Spleen (tissue), 11 donors: ENCODE measurements around the gene MB. TPM values are rescaled to one million over a fixed set of nuclear protein-coding genes. Genes with fewer than 3 reads are reported as not detected.
A peak's percentile ranks its signal among the peaks of the same experiment; 100 is the strongest.

Experiments
- DNase-seq: peaks from one replicate; pipeline ENCODE4 v3.0.0-alpha.2; 2020
- H3K27ac ChIP-seq, 8 donors: fragments of 200-600 bp; sonication (generic) in 7 of 8; 1 replicate in 4 of 8; 2 replicates in 4 of 8; pipeline versions ENCODE4 v1.5.0 to v1.8.0; 2016 to 2021; ENCODE audit warnings: inconsistent platforms in 4 of 8, mild to moderate bottlenecking in 4 of 8, moderate library complexity in 1 of 8
- H3K27me3 ChIP-seq, 7 donors: fragments of 200-600 bp; sonication (generic) in 6 of 7; replicated peaks in 1 of 7; 1 replicate in 4 of 7; 2 replicates in 3 of 7; pipeline versions ENCODE4 v1.5.0 to v1.8.0; 2016 to 2021; ENCODE audit warnings: inconsistent platforms in 3 of 7, mild to moderate bottlenecking in 1 of 7
- H3K36me3 ChIP-seq, 6 donors: fragments of 200-600 bp; sonication (generic) in 5 of 6; 1 replicate in 4 of 6; 2 replicates in 2 of 6; pipeline versions ENCODE4 v1.5.0 to v1.8.0; 2016 to 2021; ENCODE audit warnings: inconsistent platforms in 2 of 6
- H3K4me1 ChIP-seq, 6 donors: fragments of 200-600 bp; sonication (generic) in 5 of 6; 1 replicate in 3 of 6; 2 replicates in 3 of 6; pipeline versions ENCODE4 v1.5.0 to v1.8.0; 2016 to 2021; ENCODE audit warnings: inconsistent platforms in 3 of 6
- H3K4me3 ChIP-seq, 8 donors: fragments of 200-600 bp; sonication (generic) in 7 of 8; 1 replicate in 4 of 8; 2 replicates in 4 of 8; pipeline versions ENCODE4 v1.5.0 to v1.8.0; 2016 to 2021; ENCODE audit warnings: inconsistent platforms in 4 of 8, mild to moderate bottlenecking in 4 of 8, moderate library complexity in 2 of 8
- H3K9me3 ChIP-seq, 8 donors: fragments of 200-600 bp; sonication (generic) in 7 of 8; 1 replicate in 4 of 8; 2 replicates in 4 of 8; pipeline versions ENCODE4 v1.5.0 to v1.8.0; 2016 to 2021; ENCODE audit warnings: inconsistent platforms in 4 of 8
- POLR2A ChIP-seq, 3 donors: fragments of 450-650 bp; IDR thresholded peaks; one replicate each; pipeline ENCODE4 v1.5.1; 2017; ENCODE audit warnings: antibody characterized with exemption in 3 of 3, mild to moderate bottlenecking in 1 of 3
- POLR2AphosphoS5 ChIP-seq, 3 donors: sonication (generic); formaldehyde crosslinking; IDR thresholded peaks; one replicate each; pipeline ENCODE4 v1.5.1; 2017; ENCODE audit warnings: antibody characterized with exemption in 3 of 3
- WGBS, 5 donors: extraction: QIAGEN DNeasy Blood & Tissue Kit in 3 of 5; methylation state at CpG; one replicate each; pipeline versions ENCODE4 v1.1.5 to v1.1.7; 2013 to 2018; 5-methylcytosine and 5-hydroxymethylcytosine counted together
- intact Hi-C: fragments of 100-400 bp; cut with DNase I; formaldehyde crosslinking; loops from one replicate; pipeline ENCODE4 v1.15.0; 2023; ENCODE audit warnings: low total_unique reads
- polyA plus RNA-seq, 3 donors: library from polyadenylated mRNA; stranded (reverse); fragments of 200-250 nt; gene quantifications; one replicate each; pipeline ENCODE4 v1.2.1, GENCODE V29; 2013
- total RNA-seq, 7 donors: library from RNA; depleted of rRNA in 3 of 7; stranded (reverse); fragments of >200 nt in 3 of 7; fragmentation: NEBNext Ultra II Directional in 4 of 7; extraction: Animal tissue kit (Norgen Biotek cat#: 25700) in 4 of 7; gene quantifications; one replicate each; pipeline versions ENCODE4 v1.1.0 to v1.2.1, GENCODE V29; 2016 to 2021
- TF ChIP-seq, protein P1 (sequence below), 11 experiments: fragments of 200-600 bp in 7 of 11; fragments of 450-650 bp in 4 of 11; sonication (generic) in 4 of 11; IDR thresholded peaks in 8 of 11; conservative IDR thresholded peaks in 3 of 11; 1 replicate in 7 of 11; 2 replicates in 4 of 11; pipeline versions ENCODE4 v1.4.0 to v1.8.0; 2016 to 2021; ENCODE audit warnings: antibody characterized with exemption in 11 of 11, inconsistent platforms in 4 of 11, mild to moderate bottlenecking in 1 of 11
- donor health status: healthy with polysubstance abuse.
- donor health status: DM: no; HTN: no; CAD: no; lungs with moderate emphysema.
- donor health status: DM: no; HTN: no; CAD: no.
- donor health status: Bipolar disorder and iron deficiency.
- donor health status: healthy.
- donor health status: DM: no; HTN: no; CAD: no.
- donor health status: DM: yes; HTN: yes; CAD: no.

Gene MB
- total and polyA plus RNA-seq, 10 donors, result 0.64 to 5.0 (median 1.1) TPM; not detected in 6

DNA sequence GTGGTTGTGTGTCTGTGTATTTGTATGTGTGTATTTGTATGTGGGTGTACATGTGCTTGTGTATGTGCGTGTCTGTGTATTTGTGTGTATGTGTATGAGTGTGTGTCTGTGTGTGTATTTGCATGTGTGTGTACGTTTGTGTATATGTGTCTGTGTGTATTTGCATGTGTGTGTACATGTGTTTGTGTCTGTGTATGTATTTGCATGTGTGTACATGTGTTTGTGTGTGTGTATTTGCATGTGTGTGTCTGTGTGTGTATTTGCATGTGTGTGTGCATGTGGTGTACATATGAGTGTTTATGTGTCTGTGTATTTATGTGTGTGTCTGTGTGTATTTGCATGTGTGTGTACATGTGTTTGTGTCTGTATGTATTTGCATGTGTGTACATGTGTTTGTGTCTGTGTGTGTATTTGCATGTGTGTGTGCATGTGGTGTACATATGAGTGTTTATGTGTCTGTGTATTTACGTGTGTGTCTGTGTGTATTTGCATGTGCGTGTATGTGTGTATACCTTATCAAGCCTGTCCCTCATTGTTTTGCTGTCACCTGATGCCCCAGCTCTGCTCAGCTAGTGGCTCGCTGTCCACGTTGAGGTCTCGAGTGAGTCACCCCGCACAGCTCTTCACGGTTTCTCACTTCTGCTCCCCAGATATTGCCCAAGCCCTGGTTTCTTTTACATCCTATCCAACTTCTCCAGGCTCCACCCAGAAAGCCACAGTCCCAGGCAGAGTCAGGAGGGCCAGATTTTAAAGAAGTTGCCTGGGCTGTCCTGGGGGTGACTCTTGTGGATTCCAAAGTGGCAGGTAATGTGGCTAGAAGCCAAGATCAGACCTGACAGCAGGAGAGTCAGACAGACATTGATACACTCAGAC, 15.2 kb downstream of the MB start:
- peaks cover 0 to 10% (median 0%) of the 10 kb centered on the region in 6 donors for H3K4me1 ChIP-seq
- WGBS, 5 donors, result 54 to 69% (median 61%) methylated on average over 9 of the region's 9 CpGs
- intact Hi-C loops, result no loop called here
- H3K27me3 ChIP-seq, result peaks cover 0 to 16% (median 0%) of the 10 kb centered on the region in 7 donors
- H3K9me3 ChIP-seq, result no peaks in the 10 kb centered on the region
- H3K27ac ChIP-seq, result peak overlapping the region in 1 of 8 donors; percentile 10
- TF ChIP-seq, protein P1, sequence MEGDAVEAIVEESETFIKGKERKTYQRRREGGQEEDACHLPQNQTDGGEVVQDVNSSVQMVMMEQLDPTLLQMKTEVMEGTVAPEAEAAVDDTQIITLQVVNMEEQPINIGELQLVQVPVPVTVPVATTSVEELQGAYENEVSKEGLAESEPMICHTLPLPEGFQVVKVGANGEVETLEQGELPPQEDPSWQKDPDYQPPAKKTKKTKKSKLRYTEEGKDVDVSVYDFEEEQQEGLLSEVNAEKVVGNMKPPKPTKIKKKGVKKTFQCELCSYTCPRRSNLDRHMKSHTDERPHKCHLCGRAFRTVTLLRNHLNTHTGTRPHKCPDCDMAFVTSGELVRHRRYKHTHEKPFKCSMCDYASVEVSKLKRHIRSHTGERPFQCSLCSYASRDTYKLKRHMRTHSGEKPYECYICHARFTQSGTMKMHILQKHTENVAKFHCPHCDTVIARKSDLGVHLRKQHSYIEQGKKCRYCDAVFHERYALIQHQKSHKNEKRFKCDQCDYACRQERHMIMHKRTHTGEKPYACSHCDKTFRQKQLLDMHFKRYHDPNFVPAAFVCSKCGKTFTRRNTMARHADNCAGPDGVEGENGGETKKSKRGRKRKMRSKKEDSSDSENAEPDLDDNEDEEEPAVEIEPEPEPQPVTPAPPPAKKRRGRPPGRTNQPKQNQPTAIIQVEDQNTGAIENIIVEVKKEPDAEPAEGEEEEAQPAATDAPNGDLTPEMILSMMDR (IDR thresholded peaks at IDR 0.05 in 8 of 11, conservative IDR thresholded peaks at IDR 0.05 in 3 of 11), result no peak
- no peaks in the 10 kb centered on the region for H3K36me3 ChIP-seq
- no peak for DNase-seq
- H3K4me3 ChIP-seq, result no peak overlapping the region

DNA sequence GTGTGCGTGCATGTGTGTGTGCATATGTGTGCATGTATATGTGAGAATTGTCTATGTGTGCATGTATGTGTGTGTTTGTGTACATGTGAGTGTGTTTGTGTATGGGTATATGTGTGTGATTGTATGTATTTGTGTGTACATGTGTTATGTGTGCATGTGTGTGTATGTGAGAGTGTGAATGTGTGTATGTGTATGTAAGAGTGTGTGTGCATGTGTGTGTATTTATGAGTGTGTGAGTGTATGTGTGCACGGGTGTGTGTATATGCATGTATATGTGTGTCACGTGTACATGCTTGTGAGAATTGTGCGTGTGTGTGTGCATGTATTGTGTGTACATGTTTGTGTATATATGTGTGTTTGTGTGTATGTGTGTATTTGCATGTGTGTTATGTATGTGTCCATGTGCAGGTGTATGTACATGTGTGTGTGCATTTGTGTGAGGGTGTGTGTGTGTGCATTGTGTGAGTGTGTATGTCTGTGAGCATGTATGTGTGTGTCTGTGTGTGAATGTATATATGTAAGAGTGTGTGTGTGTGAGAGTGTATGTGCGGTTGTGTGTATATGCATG, 16.0 kb downstream of the MB start:
- WGBS, 5 donors, result 90 to 98% (median 95%) methylated on average over 5 of the region's 5 CpGs
- no peak overlapping the region for H3K4me3 ChIP-seq
- peaks cover 0 to 10% (median 0%) of the 10 kb centered on the region in 6 donors for H3K4me1 ChIP-seq
- intact Hi-C loops, result no loop called here
- no peaks in the 10 kb centered on the region for H3K36me3 ChIP-seq
- TF ChIP-seq, protein P1 (IDR thresholded peaks at IDR 0.05 in 8 of 11, conservative IDR thresholded peaks at IDR 0.05 in 3 of 11), result no peak
- TF ChIP-seq POLR2AphosphoS5 (IDR thresholded peaks at IDR 0.05) (no peak), POLR2A (IDR thresholded peaks at IDR 0.05) (no peak)
- no peaks in the 10 kb centered on the region for H3K9me3 ChIP-seq
- DNase-seq, result no peak
- peaks cover 0 to 7% (median 0%) of the 10 kb centered on the region in 7 donors for H3K27me3 ChIP-seq
- no peak overlapping the region for H3K27ac ChIP-seq

DNA sequence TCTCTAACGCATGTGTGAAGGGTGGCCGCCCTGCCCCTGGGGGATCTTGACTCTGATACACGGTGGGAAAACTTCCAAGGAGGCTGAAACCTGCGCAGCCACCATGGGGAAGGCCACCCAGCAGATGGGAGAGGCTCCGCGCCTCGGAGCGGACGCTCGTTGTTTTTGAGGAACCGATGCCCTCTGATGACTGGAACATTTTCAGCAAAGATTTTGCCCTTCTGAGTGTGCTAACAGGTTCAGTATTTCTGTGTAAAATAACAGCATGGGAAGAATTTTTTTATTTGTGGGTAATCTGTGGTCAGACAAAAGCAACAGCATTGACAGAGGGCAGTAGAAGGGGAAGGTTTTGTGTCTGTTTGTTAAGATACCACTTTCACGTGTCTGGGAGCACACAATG, 16.7 kb downstream of the MB start:
- WGBS, 5 donors, result 40 to 71% (median 64%) methylated on average over 11 to 12 of the region's 12 CpGs
- Histone ChIP-seq H3K4me3 (no peak overlapping the region), H3K36me3 (no peaks in the 10 kb centered on the region), H3K4me1 (peaks cover 0 to 10% (median 0%) of the 10 kb centered on the region in 6 donors), H3K9me3 (no peaks in the 10 kb centered on the region), H3K27ac (no peak overlapping the region), H3K27me3 (peaks cover 0 to under 1% (median 0%) of the 10 kb centered on the region in 7 donors)
- no peak for DNase-seq
- TF ChIP-seq POLR2AphosphoS5 (IDR thresholded peaks at IDR 0.05) (no peak), POLR2A (IDR thresholded peaks at IDR 0.05) (no peak)
- TF ChIP-seq, protein P1 (IDR thresholded peaks at IDR 0.05 in 8 of 11, conservative IDR thresholded peaks at IDR 0.05 in 3 of 11), result no peak
- intact Hi-C loops, result no loop called here

DNA sequence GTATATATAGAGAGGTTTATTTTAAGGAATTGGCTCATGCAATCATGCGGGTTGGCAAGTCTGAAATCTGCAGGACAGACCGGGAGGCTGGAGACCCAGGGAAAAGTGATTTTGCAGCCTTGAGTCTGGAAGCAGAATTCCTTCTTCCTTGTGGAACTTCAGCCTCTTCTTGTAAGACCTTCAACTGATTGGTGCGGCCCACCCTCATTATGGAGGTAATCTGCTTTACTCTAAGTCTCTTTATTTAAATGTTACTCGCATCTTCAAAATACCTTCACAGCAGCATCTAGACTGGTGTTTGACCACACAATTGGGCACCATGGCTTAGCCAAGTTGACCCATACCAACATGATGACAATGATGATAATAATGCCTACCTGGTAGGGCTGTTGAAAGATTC, 17.8 kb downstream of the MB start:
- TF ChIP-seq, protein P1 (IDR thresholded peaks at IDR 0.05 in 8 of 11, conservative IDR thresholded peaks at IDR 0.05 in 3 of 11), result no peak

More for the DNA sequence above, 17.8 kb downstream of the MB start:
- no peak overlapping the region for H3K4me3 ChIP-seq
- H3K4me1 ChIP-seq, result peaks cover 0 to 10% (median 0%) of the 10 kb centered on the region in 6 donors
- H3K27me3 ChIP-seq, result no peaks in the 10 kb centered on the region
- no peaks in the 10 kb centered on the region for H3K36me3 ChIP-seq
- intact Hi-C loops, result no loop called here
- H3K27ac ChIP-seq, result no peak overlapping the region
- DNase-seq, result no peak
- H3K9me3 ChIP-seq, result no peaks in the 10 kb centered on the region
- 90 to 98% (median 94%) methylated on average over 4 of the region's 4 CpGs for WGBS, 5 donors
